HepG2 (cell line): Measurements from ENCODE around the gene SLC25A10. TPM values are rescaled to one million over a fixed set of nuclear protein-coding genes. Genes with fewer than 3 reads are reported as not detected.

ENCODE experiments used
- ARID3A ChIP-seq: IDR thresholded peaks from 2 replicates; pipeline ENCODE4 v1.6.1; 2012; ENCODE audit warnings: low read depth, low read length, improper control_type of control experiment
- ATF6 ChIP-seq: sonication (generic); formaldehyde crosslinking; conservative IDR thresholded peaks from 2 replicates; pipeline ENCODE4 v1.4.0; 2020; ENCODE audit warnings: missing genetic modification reagents
- BRCA1 ChIP-seq: sonication (generic); formaldehyde crosslinking; IDR thresholded peaks from 2 replicates; pipeline ENCODE4 v1.4.0; 2020; ENCODE audit warnings: missing genetic modification reagents
- CAMTA2 ChIP-seq: sonication (generic); formaldehyde crosslinking; IDR thresholded peaks from 2 replicates; pipeline ENCODE4 v1.4.0; 2020; ENCODE audit warnings: mild to moderate bottlenecking, missing genetic modification reagents, borderline replicate concordance
- CENPX ChIP-seq: sonication (generic); formaldehyde crosslinking; IDR thresholded peaks from 2 replicates; pipeline ENCODE4 v1.9.0; 2021; ENCODE audit warnings: mild to moderate bottlenecking, missing genetic modification reagents, moderate library complexity
- GABPA ChIP-seq, 2 experiments: IDR thresholded peaks; 2 replicates each; pipeline ENCODE4 v1.6.1; 2011 to 2016; ENCODE audit warnings: low read depth in 2 of 2, low read length in 1 of 2, missing biosample characterization in 1 of 2, missing genetic modification characterization in 1 of 2
- GLI4 ChIP-seq: sonication (generic); formaldehyde crosslinking; IDR thresholded peaks from 2 replicates; pipeline ENCODE4 v1.5.1; 2020; ENCODE audit warnings: missing genetic modification reagents, mild to moderate bottlenecking, moderate library complexity, borderline replicate concordance
- HDAC2 ChIP-seq: sonication (generic); formaldehyde crosslinking; IDR thresholded peaks from 2 replicates; pipeline ENCODE4 v1.4.0; 2020; ENCODE audit warnings: missing genetic modification reagents
- HMG20B ChIP-seq: conservative IDR thresholded peaks from 2 replicates; pipeline ENCODE4 v1.6.1; 2016; ENCODE audit warnings: missing genetic modification reagents, missing compliant biosample characterization
- KLF16 ChIP-seq, 2 experiments: sonication (generic) in 1 of 2; formaldehyde crosslinking in 1 of 2; IDR thresholded peaks; 2 replicates each; pipeline versions ENCODE4 v1.6.1 to v1.8.0; 2016 to 2023; ENCODE audit warnings: missing genetic modification reagents in 2 of 2, missing compliant biosample characterization in 1 of 2
- NKX3-1 ChIP-seq: sonication (generic); formaldehyde crosslinking; IDR thresholded peaks from 2 replicates; pipeline ENCODE4 v1.5.0; 2020; ENCODE audit warnings: missing genetic modification reagents
- PLRG1 ChIP-seq: fragments of 450-650 bp; conservative IDR thresholded peaks from 2 replicates; pipeline ENCODE4 v1.6.1; 2016
- RFXANK ChIP-seq: IDR thresholded peaks from 2 replicates; pipeline ENCODE4 v1.6.1; 2016
- TMF1 ChIP-seq: sonication (generic); formaldehyde crosslinking; IDR thresholded peaks from 2 replicates; pipeline ENCODE4 v1.8.1; 2022; ENCODE audit warnings: low read depth, missing genetic modification reagents
- U2AF1 ChIP-seq: fragments of 200-400 bp; formaldehyde crosslinking; optimal IDR thresholded peaks from 2 replicates; pipeline ENCODE3; 2017; ENCODE audit warnings: mild to moderate bottlenecking, low read depth, low read length
- ZFP1 ChIP-seq: IDR thresholded peaks from 2 replicates; pipeline ENCODE4 v1.6.1; 2016
- ZFP37 ChIP-seq: sonication (generic); formaldehyde crosslinking; IDR thresholded peaks from 2 replicates; pipeline ENCODE4 v1.4.0; 2020; ENCODE audit warnings: missing genetic modification reagents, borderline replicate concordance
- ZFP91 ChIP-seq: sonication (generic); formaldehyde crosslinking; IDR thresholded peaks from 2 replicates; pipeline ENCODE4 v1.9.0; 2022; ENCODE audit warnings: missing genetic modification reagents, mild to moderate bottlenecking, borderline replicate concordance
- ZKSCAN8 ChIP-seq: IDR thresholded peaks from 2 replicates; pipeline ENCODE4 v1.6.1; 2016; ENCODE audit warnings: borderline replicate concordance, missing genetic modification reagents, missing compliant biosample characterization
- ZNF10 ChIP-seq: sonication (generic); formaldehyde crosslinking; IDR thresholded peaks from 2 replicates; pipeline ENCODE4 v1.4.0; 2020; ENCODE audit warnings: mild to moderate bottlenecking, low read depth, missing genetic modification reagents, borderline replicate concordance
- ZNF234 ChIP-seq: sonication (generic); formaldehyde crosslinking; conservative IDR thresholded peaks from 2 replicates; pipeline ENCODE4 v1.5.1; 2020; ENCODE audit warnings: mild to moderate bottlenecking, missing genetic modification reagents
- ZNF891 ChIP-seq: sonication (generic); formaldehyde crosslinking; IDR thresholded peaks from 2 replicates; pipeline ENCODE4 v1.5.0; 2020; ENCODE audit warnings: mild to moderate bottlenecking, missing genetic modification reagents
- polyA plus RNA-seq, 8 experiments: library from polyadenylated mRNA; depleted of rRNA in 3 of 8; stranded (reverse) in 7 of 8; unstranded in 1 of 8; fragments of >200 nt; fragmentation: Illumina TruSeq in 4 of 8; extraction: Trizol in 4 of 8; gene quantifications; 2 replicates each; pipeline versions ENCODE4 v1.2.1 to v1.2.3, GENCODE V29; 2011 to 2016; ENCODE audit warnings: low read depth in 4 of 8, missing spikeins in 1 of 8, mixed read lengths in 1 of 8; ENCODE audit not compliant: insufficient read depth in 1 of 8
- total RNA-seq, 5 experiments: library from RNA; depleted of rRNA; stranded (reverse); fragments of >200 nt; fragmentation: Illumina TruSeq; extraction: Trizol; gene quantifications; 2 replicates each; pipeline ENCODE4 v1.2.3, GENCODE V29; 2016; ENCODE audit warnings: low read depth in 1 of 5
- TF ChIP-seq, protein P1 (sequence below): sonication (generic); formaldehyde crosslinking; IDR thresholded peaks from 2 replicates; pipeline ENCODE4 v1.8.0; 2022; ENCODE audit warnings: mild to moderate bottlenecking, missing genetic modification reagents, borderline replicate concordance

SLC25A10 gene
- total and polyA plus RNA-seq, 2 of the 13 experiments (the other 11 are each of a cell fraction or from before 2014, with no cell fraction given) = 46.5 to 140 TPM

DNA sequence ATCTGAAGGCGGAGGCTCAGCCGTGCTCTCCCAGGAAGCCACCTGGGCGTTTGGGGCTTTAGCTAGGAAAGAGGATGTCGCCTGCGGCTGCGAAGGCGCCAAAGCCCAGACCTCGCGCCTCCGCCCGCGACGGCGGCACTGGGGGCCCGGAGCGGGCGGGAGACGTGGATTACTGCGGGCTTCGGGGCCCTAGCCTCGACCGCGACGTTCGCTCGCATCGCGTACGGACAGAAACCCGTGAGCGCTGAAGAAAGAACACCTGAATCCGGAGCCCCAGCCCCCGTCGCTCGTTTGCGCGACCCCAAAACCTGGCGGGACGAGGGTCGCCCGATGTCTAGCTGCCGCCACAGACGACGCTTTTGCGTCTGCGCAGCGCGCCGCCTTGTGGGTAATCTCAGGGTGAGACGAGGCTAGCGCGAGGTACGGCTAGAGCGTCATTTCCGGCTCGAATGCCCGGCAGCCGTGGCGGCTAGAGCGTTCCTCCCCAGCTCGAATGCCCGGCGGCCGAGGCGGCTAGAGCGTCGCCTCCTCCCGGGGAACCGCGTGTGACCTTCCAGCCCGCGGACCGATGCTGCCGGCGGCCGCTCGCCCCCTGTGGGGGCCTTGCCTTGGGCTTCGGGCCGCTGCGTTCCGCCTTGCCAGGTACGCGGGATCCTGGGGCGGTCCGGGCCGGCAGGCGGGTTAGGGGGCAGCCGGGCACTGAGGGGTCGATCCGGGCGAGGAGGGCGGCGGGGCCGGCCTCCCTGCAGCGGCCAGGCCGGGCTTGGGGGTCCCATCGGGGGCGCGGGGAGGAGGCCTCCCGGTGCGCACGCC, 8.9 kb upstream of the SLC25A10 start, which contains the start of gene MRPL12 (continued):
- TF ChIP-seq ATF6 (CRISPR knock-in tag) (no peak), U2AF1 (peak; percentile 94), KLF16 (CRISPR knock-in tag; IDR thresholded peaks at IDR 0.05) (peak; percentile 10 to 97; a peak in 3 of 4 replicates), ZFP37 (CRISPR knock-in tag) (0 out of 2 replicates have a peak, but pooled peaks have one; percentile 34), ZNF891 (CRISPR knock-in tag) (peak; percentile 74), ARID3A (no peak), ZFP1 (CRISPR knock-in tag) (no peak; the same call in 1 of the 2 replicates), RFXANK (no peak; the same call in 1 of the 2 replicates), PLRG1 (no peak), ZKSCAN8 (no peak; the same call in 1 of the 2 replicates), BRCA1 (CRISPR knock-in tag) (peak; percentile 76; the same call in 1 of the 2 replicates), CAMTA2 (CRISPR knock-in tag) (peak; percentile 95), NKX3-1 (peak; percentile 95), GABPA (IDR thresholded peaks at IDR 0.05; ENCODE audit: low read depth, low read length) (no peak), GABPA (CRISPR knock-in tag; IDR thresholded peaks at IDR 0.05; ENCODE audit: low read depth) (peak; percentile 94), ZFP91 (CRISPR knock-in tag) (peak; percentile 91), HDAC2 (peak; percentile 92), GLI4 (CRISPR knock-in tag) (0 out of 2 replicates have a peak, but pooled peaks have one; percentile 89), ZNF234 (CRISPR knock-in tag) (peak; percentile 63; the same call in 1 of the 2 replicates), TMF1 (peak; percentile 94), CENPX (CRISPR knock-in tag) (no peak), HMG20B (CRISPR knock-in tag) (no peak; the same call in 1 of the 2 replicates), ZNF10 (CRISPR knock-in tag) (no peak)
- TF ChIP-seq, protein P1, sequence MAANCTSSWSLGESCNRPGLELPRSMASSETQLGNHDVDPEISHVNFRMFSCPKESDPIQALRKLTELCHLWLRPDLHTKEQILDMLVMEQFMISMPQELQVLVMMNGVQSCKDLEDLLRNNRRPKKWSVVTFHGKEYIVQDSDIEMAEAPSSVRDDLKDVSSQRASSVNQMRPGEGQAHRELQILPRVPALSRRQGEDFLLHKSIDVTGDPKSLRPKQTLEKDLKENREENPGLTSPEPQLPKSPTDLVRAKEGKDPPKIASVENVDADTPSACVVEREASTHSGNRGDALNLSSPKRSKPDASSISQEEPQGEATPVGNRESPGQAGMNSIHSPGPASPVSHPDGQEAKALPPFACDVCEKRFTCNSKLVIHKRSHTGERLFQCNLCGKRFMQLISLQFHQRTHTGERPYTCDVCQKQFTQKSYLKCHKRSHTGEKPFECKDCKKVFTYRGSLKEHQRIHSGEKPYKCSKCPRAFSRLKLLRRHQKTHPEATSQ = no peak
